ENCODE results near the gene UBTD1.
"Not testable (repeated sequence)": the region's sequence is repeated elsewhere in the genome, so short reads cannot be mapped to it uniquely, and the experiment has no call there.

Gene UBTD1

GRCh38 chr10:97538839-97539238 lies 40.1 kb downstream of the UBTD1 start:
- DNase-seq (ENCODE audit: low spot score): no peak

GRCh38 chr10:97539523-97540200 lies 40.9 kb downstream of the UBTD1 start:
- peak; percentile 92 for DNase-seq (ENCODE audit: low spot score)

GRCh38 chr10:97540669-97541500 lies 42.2 kb downstream of the UBTD1 start:
- DNase-seq (ENCODE audit: low spot score): no peak

GRCh38 chr10:97542169-97543024 lies 43.7 kb downstream of the UBTD1 start:
- peak; percentile 85 for DNase-seq (ENCODE audit: low spot score)

- peak; percentile 95 for DNase-seq (ENCODE audit: low spot score)
Measured at GRCh38 chr10:97543025-97543546, 44.4 kb downstream of the UBTD1 start.

GRCh38 chr10:97546456-97547270 lies 47.9 kb downstream of the UBTD1 start:
- no peak for DNase-seq (ENCODE audit: low spot score)

GRCh38 chr10:97547271-97547600 lies 48.5 kb downstream of the UBTD1 start:
- no peak for DNase-seq (ENCODE audit: low spot score)

GRCh38 chr10:97547962-97548361 lies 49.2 kb downstream of the UBTD1 start:
- no peak for DNase-seq (ENCODE audit: low spot score)

GRCh38 chr10:97548828-97549455 lies 50.2 kb downstream of the UBTD1 start:
- no peak for DNase-seq (ENCODE audit: low spot score)

- DNase-seq (ENCODE audit: low spot score): no peak
Measured at GRCh38 chr10:97549587-97550322, 51.0 kb downstream of the UBTD1 start.

- no peak for DNase-seq (ENCODE audit: low spot score)
Measured at GRCh38 chr10:97550336-97551149, 51.8 kb downstream of the UBTD1 start.

GRCh38 chr10:97551271-97551670 lies 52.5 kb downstream of the UBTD1 start:
- no peak for DNase-seq (ENCODE audit: low spot score)

- DNase-seq (ENCODE audit: low spot score): peak; percentile 87
Measured at GRCh38 chr10:97553575-97554031, 54.9 kb downstream of the UBTD1 start.

- DNase-seq (ENCODE audit: low spot score): not testable (repeated sequence)
Measured at GRCh38 chr10:97554336-97554735, 55.6 kb downstream of the UBTD1 start.

- DNase-seq (ENCODE audit: low spot score): not testable (repeated sequence)
Measured at GRCh38 chr10:97555541-97555940, 56.8 kb downstream of the UBTD1 start.

- peak; percentile 54 for DNase-seq (ENCODE audit: low spot score)
Measured at GRCh38 chr10:97560731-97561381, 62.1 kb downstream of the UBTD1 start.

GRCh38 chr10:97561386-97562077 lies 62.8 kb downstream of the UBTD1 start:
- not testable (repeated sequence) for DNase-seq (ENCODE audit: low spot score)

- DNase-seq (ENCODE audit: low spot score): not testable (repeated sequence)
Measured at GRCh38 chr10:97562329-97562728, 63.6 kb downstream of the UBTD1 start.
